GM18520 (cell line): ENCODE results near the gene NDUFV3.
"Not testable (repeated sequence)": the region's sequence is repeated elsewhere in the genome, so short reads cannot be mapped to it uniquely, and the experiment has no call there.

ENCODE experiments used
- ATAC-seq: cut with Tn5 transposase; IDR thresholded peaks from one replicate; pipeline ENCODE4 v1.9.1; 2021; ENCODE audit not compliant: unreplicated experiment

NDUFV3 gene

GRCh38 chr21:42855937-42856335 is 37.2 kb upstream of the NDUFV3 start:
- no peak for ATAC-seq

GRCh38 chr21:42857216-42857615 is 35.9 kb upstream of the NDUFV3 start:
- ATAC-seq: no peak

GRCh38 chr21:42858185-42858847 is 34.8 kb upstream of the NDUFV3 start:
- no peak for ATAC-seq

GRCh38 chr21:42858957-42859890 is 33.9 kb upstream of the NDUFV3 start:
- no peak for ATAC-seq

- no peak for ATAC-seq
These were observed 33.2 kb upstream of the NDUFV3 start for GRCh38 chr21:42859891-42860230.

- no peak for ATAC-seq
These were observed 32.8 kb upstream of the NDUFV3 start for GRCh38 chr21:42860345-42860744.

GRCh38 chr21:42861311-42861847 is 31.7 kb upstream of the NDUFV3 start:
- ATAC-seq: no peak

GRCh38 chr21:42861848-42862400 is 31.2 kb upstream of the NDUFV3 start:
- no peak for ATAC-seq

- ATAC-seq: no peak
These were observed 30.2 kb upstream of the NDUFV3 start for GRCh38 chr21:42862774-42863503.

- ATAC-seq: no peak
These were observed 29.6 kb upstream of the NDUFV3 start for GRCh38 chr21:42863504-42863870.

GRCh38 chr21:42864286-42864685 is 28.8 kb upstream of the NDUFV3 start:
- no peak for ATAC-seq

- ATAC-seq: no peak
These were observed 28.0 kb upstream of the NDUFV3 start for GRCh38 chr21:42864815-42865775.

GRCh38 chr21:42865776-42866160 is 27.3 kb upstream of the NDUFV3 start:
- no peak for ATAC-seq

- ATAC-seq: no peak
These were observed 24.9 kb upstream of the NDUFV3 start for GRCh38 chr21:42868196-42868595.

- ATAC-seq: no peak
These were observed 20.0 kb upstream of the NDUFV3 start for GRCh38 chr21:42873096-42873495.

- ATAC-seq: not testable (repeated sequence)
These were observed 17.3 kb upstream of the NDUFV3 start for GRCh38 chr21:42875811-42876210.

GRCh38 chr21:42878678-42878992 is 14.5 kb upstream of the NDUFV3 start:
- ATAC-seq: no peak

- peak; percentile 79 for ATAC-seq
These were observed 13.9 kb upstream of the NDUFV3 start, which contains the start of gene WDR4 for GRCh38 chr21:42878993-42879787. Gene WDR4, minus strand, starts transcription at chr21:42879539. Its CDS starts 44 bp downstream, at chr21:42879495.

- ATAC-seq: no peak
These were observed 12.8 kb upstream of the NDUFV3 start for GRCh38 chr21:42880352-42880751.
